ENCODE results near the gene SCGB3A1. TPM values are rescaled to one million over a fixed set of nuclear protein-coding genes. Genes with fewer than 3 reads are reported as not detected.

The SCGB3A1 gene
- total RNA-seq, 1 experiment from 2014 or later, result not detected

DNA sequence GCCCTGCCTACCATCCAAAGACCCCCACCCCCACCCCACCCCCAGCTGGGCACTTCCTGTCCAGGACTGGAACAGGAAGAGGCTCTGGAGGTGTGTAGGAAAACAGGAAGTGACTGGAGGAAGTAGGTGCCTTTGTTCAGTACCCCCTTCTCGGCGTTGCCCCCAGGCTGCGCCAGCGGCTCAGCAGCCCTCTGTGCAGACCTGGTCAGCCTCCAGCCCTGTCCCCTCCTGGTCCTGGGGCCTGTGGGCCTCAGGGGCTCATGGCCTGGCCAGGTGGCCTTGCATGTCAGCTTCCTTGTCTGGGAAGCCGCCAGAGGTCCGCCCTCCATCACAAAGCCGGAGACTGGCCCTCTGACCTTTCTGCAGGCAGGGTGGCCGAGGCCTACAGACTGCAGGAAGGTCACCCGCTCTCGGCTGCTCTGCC lies 32.1 kb upstream of the SCGB3A1 start:
- Mint-ChIP-seq H3K36me3 (no peaks in the 10 kb centered on the region), H3K9me3 (no peaks in the 10 kb centered on the region), H3K4me3 (no peak overlapping the region), H3K27ac (no peak overlapping the region), H3K4me1 (peaks cover 2% of the 10 kb centered on the region; the same call in 1 of the 2 replicates), H3K27me3 (ENCODE audit: low read depth) (peaks cover 7% of the 10 kb centered on the region)
- no peak for DNase-seq (ENCODE audit: low spot score)
- TF ChIP-seq, protein P1, sequence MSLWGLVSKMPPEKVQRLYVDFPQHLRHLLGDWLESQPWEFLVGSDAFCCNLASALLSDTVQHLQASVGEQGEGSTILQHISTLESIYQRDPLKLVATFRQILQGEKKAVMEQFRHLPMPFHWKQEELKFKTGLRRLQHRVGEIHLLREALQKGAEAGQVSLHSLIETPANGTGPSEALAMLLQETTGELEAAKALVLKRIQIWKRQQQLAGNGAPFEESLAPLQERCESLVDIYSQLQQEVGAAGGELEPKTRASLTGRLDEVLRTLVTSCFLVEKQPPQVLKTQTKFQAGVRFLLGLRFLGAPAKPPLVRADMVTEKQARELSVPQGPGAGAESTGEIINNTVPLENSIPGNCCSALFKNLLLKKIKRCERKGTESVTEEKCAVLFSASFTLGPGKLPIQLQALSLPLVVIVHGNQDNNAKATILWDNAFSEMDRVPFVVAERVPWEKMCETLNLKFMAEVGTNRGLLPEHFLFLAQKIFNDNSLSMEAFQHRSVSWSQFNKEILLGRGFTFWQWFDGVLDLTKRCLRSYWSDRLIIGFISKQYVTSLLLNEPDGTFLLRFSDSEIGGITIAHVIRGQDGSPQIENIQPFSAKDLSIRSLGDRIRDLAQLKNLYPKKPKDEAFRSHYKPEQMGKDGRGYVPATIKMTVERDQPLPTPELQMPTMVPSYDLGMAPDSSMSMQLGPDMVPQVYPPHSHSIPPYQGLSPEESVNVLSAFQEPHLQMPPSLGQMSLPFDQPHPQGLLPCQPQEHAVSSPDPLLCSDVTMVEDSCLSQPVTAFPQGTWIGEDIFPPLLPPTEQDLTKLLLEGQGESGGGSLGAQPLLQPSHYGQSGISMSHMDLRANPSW (CRISPR knock-in tag; conservative IDR thresholded peaks at IDR 0.05; ENCODE audit: low read depth), result no peak
- TF ChIP-seq NR1H2 (CRISPR knock-in tag; IDR thresholded peaks at IDR 0.05), result no peak
- TF ChIP-seq, protein P2, sequence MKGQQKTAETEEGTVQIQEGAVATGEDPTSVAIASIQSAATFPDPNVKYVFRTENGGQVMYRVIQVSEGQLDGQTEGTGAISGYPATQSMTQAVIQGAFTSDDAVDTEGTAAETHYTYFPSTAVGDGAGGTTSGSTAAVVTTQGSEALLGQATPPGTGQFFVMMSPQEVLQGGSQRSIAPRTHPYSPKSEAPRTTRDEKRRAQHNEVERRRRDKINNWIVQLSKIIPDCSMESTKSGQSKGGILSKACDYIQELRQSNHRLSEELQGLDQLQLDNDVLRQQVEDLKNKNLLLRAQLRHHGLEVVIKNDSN (CRISPR knock-in tag; IDR thresholded peaks at IDR 0.05), result no peak
- TF ChIP-seq, protein P3, sequence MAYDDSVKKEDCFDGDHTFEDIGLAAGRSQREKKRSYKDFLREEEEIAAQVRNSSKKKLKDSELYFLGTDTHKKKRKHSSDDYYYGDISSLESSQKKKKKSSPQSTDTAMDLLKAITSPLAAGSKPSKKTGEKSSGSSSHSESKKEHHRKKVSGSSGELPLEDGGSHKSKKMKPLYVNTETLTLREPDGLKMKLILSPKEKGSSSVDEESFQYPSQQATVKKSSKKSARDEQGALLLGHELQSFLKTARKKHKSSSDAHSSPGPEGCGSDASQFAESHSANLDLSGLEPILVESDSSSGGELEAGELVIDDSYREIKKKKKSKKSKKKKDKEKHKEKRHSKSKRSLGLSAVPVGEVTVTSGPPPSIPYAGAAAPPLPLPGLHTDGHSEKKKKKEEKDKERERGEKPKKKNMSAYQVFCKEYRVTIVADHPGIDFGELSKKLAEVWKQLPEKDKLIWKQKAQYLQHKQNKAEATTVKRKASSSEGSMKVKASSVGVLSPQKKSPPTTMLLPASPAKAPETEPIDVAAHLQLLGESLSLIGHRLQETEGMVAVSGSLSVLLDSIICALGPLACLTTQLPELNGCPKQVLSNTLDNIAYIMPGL (CRISPR knock-in tag; IDR thresholded peaks at IDR 0.05), result no peak
- no peak for TF ChIP-seq ZNF423 (CRISPR knock-in tag; IDR thresholded peaks at IDR 0.05)
- TF ChIP-seq GABPB1 (CRISPR knock-in tag; IDR thresholded peaks at IDR 0.05), result no peak
- TF ChIP-seq ETV6 (CRISPR knock-in tag; IDR thresholded peaks at IDR 0.05), result no peak
- TF ChIP-seq ZNF416 (CRISPR knock-in tag; IDR thresholded peaks at IDR 0.05), result no peak
- TF ChIP-seq ZNF232 (CRISPR knock-in tag; IDR thresholded peaks at IDR 0.05), result no peak
- no peak for TF ChIP-seq TEAD4 (CRISPR knock-in tag; IDR thresholded peaks at IDR 0.05)
- no peak for TF ChIP-seq CREB1 (CRISPR knock-in tag; IDR thresholded peaks at IDR 0.05)
- TF ChIP-seq, protein P4, sequence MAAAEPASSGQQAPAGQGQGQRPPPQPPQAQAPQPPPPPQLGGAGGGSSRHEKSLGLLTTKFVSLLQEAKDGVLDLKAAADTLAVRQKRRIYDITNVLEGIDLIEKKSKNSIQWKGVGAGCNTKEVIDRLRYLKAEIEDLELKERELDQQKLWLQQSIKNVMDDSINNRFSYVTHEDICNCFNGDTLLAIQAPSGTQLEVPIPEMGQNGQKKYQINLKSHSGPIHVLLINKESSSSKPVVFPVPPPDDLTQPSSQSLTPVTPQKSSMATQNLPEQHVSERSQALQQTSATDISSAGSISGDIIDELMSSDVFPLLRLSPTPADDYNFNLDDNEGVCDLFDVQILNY (CRISPR knock-in tag; IDR thresholded peaks at IDR 0.05), result no peak
- POLR2A ChIA-PET, result interaction anchor here (0.5 kb wide), 1 partner anchor 9 kb away, joined by 3 read pairs; no protein-coding TSS in a partner anchor
- CTCF ChIA-PET, result interaction anchor here (1.1 kb wide), 1 partner anchor 12 kb away, joined by 4 read pairs; no protein-coding TSS in a partner anchor
- ATAC-seq, result no peak

DNA sequence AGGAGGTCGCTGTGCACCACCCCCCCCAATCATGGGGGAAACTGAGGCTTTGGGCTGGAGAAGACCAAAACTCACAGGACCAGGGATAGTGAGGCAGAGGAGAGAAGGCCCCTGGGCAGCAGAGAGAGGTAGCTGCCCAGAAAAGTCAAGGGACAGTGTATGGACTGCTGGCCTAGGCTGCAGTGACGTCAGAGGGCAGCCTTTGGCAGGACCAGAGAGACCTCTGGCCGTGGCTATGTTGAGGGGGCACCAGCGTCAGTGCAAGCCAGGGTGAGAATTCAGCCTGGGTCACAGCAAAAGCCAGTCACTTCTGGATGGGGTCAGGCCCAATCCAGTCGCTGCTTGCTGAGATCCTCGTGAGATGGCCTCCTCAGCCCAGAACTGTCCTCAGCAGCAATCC lies 31.6 kb upstream of the SCGB3A1 start:
- Mint-ChIP-seq H3K27ac (no peak overlapping the region), H3K36me3 (no peaks in the 10 kb centered on the region), H3K9me3 (no peaks in the 10 kb centered on the region), H3K4me3 (no peak overlapping the region), H3K27me3 (ENCODE audit: low read depth) (peaks cover 10% of the 10 kb centered on the region), H3K4me1 (peaks cover 2% of the 10 kb centered on the region; the same call in 1 of the 2 replicates)
- ATAC-seq (no peak), DNase-seq (ENCODE audit: low spot score) (no peak)
- ChIA-PET POLR2A (interaction anchor here (0.5 kb wide), 1 partner anchor 8 kb away, joined by 3 read pairs; no protein-coding TSS in a partner anchor), CTCF (interaction anchor here (1.1 kb wide), 1 partner anchor 12 kb away, joined by 4 read pairs; no protein-coding TSS in a partner anchor)
- TF ChIP-seq USF2 (CRISPR knock-in tag; IDR thresholded peaks at IDR 0.05) (no peak), SP1 (CRISPR knock-in tag; conservative IDR thresholded peaks at IDR 0.05) (no peak), ZNF138 (CRISPR knock-in tag; conservative IDR thresholded peaks at IDR 0.05) (no peak), ESRRA (CRISPR knock-in tag; IDR thresholded peaks at IDR 0.05; ENCODE audit: borderline replicate concordance) (no peak), CREM (CRISPR knock-in tag; IDR thresholded peaks at IDR 0.05) (no peak)
- TF ChIP-seq, protein P5, sequence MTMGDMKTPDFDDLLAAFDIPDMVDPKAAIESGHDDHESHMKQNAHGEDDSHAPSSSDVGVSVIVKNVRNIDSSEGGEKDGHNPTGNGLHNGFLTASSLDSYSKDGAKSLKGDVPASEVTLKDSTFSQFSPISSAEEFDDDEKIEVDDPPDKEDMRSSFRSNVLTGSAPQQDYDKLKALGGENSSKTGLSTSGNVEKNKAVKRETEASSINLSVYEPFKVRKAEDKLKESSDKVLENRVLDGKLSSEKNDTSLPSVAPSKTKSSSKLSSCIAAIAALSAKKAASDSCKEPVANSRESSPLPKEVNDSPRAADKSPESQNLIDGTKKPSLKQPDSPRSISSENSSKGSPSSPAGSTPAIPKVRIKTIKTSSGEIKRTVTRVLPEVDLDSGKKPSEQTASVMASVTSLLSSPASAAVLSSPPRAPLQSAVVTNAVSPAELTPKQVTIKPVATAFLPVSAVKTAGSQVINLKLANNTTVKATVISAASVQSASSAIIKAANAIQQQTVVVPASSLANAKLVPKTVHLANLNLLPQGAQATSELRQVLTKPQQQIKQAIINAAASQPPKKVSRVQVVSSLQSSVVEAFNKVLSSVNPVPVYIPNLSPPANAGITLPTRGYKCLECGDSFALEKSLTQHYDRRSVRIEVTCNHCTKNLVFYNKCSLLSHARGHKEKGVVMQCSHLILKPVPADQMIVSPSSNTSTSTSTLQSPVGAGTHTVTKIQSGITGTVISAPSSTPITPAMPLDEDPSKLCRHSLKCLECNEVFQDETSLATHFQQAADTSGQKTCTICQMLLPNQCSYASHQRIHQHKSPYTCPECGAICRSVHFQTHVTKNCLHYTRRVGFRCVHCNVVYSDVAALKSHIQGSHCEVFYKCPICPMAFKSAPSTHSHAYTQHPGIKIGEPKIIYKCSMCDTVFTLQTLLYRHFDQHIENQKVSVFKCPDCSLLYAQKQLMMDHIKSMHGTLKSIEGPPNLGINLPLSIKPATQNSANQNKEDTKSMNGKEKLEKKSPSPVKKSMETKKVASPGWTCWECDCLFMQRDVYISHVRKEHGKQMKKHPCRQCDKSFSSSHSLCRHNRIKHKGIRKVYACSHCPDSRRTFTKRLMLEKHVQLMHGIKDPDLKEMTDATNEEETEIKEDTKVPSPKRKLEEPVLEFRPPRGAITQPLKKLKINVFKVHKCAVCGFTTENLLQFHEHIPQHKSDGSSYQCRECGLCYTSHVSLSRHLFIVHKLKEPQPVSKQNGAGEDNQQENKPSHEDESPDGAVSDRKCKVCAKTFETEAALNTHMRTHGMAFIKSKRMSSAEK (CRISPR knock-in tag; IDR thresholded peaks at IDR 0.05; ENCODE audit: borderline replicate concordance), result no peak
- TF ChIP-seq, protein P2 (CRISPR knock-in tag; IDR thresholded peaks at IDR 0.05), result no peak
- TF ChIP-seq, protein P6, sequence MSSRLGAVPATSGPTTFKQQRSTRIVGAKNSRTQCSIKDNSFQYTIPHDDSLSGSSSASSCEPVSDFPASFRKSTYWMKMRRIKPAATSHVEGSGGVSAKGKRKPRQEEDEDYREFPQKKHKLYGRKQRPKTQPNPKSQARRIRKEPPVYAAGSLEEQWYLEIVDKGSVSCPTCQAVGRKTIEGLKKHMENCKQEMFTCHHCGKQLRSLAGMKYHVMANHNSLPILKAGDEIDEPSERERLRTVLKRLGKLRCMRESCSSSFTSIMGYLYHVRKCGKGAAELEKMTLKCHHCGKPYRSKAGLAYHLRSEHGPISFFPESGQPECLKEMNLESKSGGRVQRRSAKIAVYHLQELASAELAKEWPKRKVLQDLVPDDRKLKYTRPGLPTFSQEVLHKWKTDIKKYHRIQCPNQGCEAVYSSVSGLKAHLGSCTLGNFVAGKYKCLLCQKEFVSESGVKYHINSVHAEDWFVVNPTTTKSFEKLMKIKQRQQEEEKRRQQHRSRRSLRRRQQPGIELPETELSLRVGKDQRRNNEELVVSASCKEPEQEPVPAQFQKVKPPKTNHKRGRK (CRISPR knock-in tag; IDR thresholded peaks at IDR 0.05; ENCODE audit: borderline replicate concordance), result no peak
- TF ChIP-seq, protein P7, sequence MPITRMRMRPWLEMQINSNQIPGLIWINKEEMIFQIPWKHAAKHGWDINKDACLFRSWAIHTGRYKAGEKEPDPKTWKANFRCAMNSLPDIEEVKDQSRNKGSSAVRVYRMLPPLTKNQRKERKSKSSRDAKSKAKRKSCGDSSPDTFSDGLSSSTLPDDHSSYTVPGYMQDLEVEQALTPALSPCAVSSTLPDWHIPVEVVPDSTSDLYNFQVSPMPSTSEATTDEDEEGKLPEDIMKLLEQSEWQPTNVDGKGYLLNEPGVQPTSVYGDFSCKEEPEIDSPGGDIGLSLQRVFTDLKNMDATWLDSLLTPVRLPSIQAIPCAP (CRISPR knock-in tag; IDR thresholded peaks at IDR 0.05), result no peak

Data from WTC11 (cell line).